GM19328 (cell line): ENCODE data around the gene CA5A.
"Not testable (repeated sequence)": the region's sequence is repeated elsewhere in the genome, so short reads cannot be mapped to it uniquely, and the experiment has no call there.

Source experiments
- ATAC-seq: cut with Tn5 transposase; IDR thresholded peaks from one replicate; pipeline ENCODE4 v1.9.1; 2021; ENCODE audit warnings: mild to moderate bottlenecking, moderate library complexity; ENCODE audit not compliant: unreplicated experiment

Gene CA5A

DNA sequence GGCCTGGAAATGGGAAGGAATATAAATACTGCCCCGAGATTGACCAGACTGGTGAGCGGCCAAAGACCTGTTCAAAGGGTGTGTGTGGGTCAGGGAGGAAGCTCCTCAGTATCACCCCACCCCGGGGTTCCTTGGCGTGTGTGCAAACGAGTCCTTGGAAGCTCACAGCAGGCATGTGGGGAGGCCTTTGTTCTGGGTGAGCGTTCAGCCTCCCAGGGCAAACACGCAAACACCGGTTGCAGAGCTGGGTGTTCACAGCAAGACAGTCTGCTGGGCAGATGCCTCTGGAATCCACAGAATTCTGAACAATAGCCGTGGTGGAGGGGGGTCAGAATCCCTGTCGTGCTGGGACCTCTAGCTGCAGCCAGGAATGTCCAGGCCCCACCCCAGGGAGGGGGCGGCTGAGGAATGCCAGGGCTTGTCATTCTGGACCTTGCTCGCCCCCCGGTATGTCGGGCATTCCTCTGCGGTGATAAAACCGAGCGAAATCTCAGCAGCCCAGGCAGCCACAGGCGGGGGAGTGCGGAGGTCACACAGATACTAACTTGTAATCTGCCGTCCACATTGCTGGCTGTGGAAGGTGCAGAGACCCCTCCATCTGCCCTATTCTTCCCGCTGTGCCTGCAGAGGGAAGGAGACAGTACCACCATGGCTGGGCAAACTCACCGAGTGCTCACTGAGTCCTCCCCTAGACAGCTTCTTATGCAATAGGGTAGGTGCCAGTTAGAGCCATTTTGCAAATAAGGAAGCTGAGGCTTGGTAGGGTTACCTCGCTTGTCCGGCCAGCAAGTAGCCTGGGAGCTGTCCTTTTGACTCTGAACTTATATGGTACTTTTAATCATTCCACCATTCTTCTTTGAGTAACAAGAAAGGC lies 65.7 kb downstream of the CA5A start:
- ATAC-seq = not testable (repeated sequence)

DNA sequence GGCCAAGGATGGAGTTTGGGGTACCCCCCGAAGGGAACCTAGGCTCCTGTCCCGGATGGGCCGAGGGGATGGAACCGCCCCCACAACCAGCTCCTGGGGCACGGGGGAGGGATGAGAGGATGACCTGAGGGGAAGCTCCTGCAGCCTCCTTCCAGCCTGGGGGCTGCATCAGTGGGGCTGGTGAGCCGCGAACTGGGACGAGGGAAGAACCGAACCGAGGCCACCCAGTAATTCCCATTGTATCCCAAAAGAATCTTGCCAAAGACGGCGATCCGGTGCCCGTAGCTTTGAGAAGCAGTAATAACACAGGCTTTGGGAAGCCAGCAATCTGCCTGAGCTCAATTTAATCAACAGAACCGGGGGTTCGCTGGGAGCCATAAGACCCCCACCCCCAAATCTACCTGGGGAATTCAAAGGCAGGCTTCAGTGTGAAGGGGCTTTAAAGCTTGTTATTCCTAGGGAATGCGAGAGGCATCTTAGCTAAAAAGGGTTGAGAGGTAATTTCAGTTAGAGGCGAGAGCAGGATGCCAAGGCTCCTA lies 66.4 kb downstream of the CA5A start:
- not testable (repeated sequence) for ATAC-seq

DNA sequence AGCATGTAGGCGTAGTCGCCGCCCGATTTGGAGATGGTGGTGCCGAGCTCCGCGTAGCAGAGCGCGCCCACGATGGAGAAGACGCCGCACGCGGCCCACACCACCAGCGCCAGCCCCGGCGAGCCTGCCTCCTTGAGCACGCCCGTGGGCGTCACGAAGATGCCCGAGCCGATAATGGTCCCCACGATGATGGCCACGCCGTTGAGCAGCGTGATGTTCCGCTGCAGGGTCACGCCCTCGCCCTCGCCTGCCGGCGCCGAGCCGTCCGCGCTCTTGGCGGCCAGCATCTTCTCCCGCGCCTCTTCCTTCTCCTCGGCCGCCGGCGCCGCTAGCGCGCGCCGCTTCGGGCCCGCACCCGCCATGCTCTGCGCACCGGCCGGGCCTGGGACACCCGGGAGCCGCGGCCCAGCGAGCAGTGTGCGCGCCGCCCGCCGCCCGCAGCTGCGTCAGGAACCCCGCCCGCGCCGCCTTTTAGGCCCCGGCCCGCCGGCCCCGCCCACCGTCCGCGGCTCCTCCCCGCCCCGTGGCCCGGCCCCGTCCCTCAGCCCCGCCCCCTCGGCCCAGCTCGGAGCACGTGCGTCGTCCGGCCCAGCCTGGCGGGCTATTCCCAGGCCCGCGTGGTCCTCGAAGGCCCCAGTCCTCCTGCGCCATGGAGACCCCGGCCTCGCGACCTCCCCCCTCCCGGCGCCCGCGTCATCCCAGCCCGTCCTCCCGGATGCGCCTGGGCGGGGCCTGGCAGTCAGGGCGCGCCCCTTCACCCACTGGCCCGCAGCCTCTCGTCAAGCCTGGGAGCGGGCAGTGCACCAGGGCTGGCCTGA lies 67.1 kb downstream of the CA5A start, which contains the start of gene SLC7A5:
SLC7A5 (minus strand) TSS at position 447 of the 818 bp plus-strand sequence; CDS start at position 362, 85 bp downstream.
- peak; percentile 58 for ATAC-seq

DNA sequence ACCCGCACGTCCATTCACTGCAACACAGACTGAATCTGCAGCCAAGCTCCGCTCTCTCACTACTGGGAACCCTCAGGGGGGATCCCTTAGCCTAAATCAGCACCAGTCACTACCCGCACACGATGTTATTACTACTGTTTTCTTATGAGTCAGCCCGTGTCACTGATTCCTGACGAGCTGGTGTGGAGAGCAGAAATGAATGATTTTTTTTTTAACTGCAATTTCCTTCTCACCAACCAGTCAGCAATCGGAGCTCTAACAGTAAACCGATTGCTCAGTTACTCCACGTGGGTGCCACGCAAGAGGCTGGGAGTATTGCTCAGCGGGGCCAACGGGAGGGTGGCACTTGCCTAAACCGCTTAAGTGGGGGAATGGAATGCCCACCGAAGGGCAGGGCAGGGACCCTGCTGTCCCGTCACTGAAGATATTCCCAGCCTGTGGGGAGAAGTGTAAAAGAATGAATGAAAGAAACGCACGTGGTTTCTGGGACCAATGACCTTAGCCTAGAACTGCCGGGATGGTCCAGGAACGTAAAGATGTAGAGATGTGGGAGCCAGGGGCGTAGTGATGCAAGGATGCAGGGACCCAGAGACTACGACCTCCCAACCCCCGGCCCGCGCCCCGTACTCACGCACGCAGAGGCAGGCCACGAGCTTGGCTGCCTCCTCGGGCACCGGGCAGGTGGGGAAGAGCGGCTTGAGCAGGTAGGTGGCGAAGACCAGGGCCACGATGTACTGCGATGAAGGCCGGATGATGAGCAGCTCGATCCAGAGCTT lies 67.9 kb downstream of the CA5A start:
- not testable (repeated sequence) for ATAC-seq

DNA sequence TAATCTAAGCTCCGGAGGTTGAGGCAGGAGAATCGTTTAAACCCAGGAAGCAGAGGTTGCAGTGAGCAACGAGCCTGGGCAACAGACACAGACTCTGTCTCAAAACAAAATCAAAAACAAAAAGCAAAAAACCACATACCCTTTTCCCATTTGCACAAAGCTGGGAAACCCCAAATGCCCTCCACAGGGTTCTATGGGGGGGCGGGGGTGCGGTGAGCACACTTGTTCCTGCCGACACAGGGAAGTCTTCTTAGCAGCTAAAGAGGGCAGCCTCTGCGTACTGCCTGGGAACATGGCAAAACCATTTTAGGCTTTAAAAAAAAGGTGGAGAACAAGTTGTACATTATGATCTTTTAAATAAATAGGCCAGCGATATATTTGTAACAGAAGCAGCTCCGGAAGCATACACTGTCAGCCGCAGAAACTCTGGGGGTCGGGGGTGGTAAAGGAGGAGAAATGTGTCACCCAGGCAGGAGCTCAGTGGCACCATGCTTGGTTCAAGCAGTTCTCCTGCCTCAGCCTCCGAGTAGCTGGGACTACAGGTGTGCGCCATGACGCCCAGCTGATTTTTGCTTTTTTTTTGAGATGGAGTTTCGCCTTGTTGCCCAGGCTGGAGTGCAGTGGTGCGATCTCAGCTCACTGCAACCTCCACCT lies 70.3 kb downstream of the CA5A start:
- not testable (repeated sequence) for ATAC-seq

DNA sequence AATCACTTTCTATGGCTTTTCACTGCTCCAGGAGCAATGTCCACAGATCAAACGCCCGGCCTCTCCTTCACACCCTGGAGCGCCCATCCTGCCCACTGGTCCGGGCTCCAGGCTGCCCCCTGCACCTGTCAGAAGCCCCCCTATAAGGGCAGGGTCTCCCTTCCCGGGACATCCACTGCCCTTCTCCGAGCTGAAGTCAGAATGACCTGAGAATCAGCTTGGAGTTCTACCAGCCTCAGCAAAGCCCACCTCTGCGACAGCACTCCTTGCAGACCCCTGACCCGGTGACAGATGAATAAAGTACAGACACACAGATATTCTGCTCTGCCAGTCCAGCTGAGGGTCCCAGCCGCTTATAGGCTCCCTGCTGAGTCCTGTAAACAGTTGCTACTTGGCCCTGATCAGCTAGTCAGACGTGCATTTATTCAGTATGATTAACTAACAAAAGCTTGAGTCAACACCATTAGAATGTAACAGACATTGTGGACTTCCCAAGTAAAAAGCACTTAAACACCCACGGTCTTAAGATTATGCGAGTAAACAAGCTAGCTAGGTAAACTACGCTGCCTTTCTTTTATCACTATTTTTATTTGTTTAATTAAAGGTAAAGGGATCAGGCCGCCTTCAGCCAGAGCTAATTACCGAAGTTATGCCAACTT lies 71.9 kb downstream of the CA5A start:
- ATAC-seq = no peak

DNA sequence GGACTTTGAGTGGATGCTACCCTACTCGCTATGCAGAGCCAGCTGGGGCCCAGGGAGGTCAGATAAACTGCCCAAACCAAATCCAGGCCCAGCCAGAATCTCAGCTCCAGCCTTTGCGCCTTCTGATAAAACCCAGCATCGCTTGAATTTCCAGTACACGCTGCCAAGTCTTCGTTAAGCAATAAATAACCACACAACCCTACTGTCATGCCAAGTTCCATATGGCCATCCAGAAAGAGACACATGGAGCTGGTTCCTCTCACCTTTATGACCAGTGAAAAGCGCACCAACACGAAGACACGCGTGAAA lies 73.0 kb downstream of the CA5A start:
- not testable (repeated sequence) for ATAC-seq

DNA sequence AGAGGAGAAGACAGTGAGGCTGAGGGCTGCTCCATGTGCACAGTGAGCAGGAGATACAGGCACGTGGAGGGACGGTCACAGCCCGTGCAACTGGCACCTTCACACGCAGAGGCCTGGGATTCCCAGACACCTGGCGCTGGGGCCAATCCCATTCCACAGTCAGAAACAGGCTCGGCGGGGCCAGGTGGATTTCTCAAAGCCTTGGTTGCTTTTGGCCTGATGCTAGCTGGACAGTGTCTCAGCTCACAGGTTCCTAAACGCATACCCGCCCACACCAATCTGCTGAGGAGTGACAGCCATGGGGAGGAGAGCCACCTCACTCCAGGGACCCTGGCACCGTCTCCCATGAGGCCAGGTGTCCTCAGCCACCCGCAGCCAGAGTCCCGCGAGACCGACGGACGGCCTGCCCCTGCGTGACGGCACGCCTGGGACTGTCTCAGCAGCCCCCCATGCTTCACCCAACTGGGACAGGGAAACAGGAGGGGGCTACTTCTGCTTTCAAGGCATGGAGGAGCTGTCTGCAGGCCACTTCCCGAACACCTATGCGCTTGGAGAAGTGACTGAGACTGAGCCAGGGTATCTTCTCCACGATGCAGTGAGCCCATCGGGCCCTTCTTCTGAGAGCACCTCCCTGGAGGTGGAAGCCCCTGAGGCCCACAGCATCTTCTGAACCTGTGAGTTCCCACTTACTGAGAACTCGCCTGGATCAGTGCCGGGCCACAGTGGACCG lies 73.6 kb downstream of the CA5A start:
- ATAC-seq = not testable (repeated sequence)

DNA sequence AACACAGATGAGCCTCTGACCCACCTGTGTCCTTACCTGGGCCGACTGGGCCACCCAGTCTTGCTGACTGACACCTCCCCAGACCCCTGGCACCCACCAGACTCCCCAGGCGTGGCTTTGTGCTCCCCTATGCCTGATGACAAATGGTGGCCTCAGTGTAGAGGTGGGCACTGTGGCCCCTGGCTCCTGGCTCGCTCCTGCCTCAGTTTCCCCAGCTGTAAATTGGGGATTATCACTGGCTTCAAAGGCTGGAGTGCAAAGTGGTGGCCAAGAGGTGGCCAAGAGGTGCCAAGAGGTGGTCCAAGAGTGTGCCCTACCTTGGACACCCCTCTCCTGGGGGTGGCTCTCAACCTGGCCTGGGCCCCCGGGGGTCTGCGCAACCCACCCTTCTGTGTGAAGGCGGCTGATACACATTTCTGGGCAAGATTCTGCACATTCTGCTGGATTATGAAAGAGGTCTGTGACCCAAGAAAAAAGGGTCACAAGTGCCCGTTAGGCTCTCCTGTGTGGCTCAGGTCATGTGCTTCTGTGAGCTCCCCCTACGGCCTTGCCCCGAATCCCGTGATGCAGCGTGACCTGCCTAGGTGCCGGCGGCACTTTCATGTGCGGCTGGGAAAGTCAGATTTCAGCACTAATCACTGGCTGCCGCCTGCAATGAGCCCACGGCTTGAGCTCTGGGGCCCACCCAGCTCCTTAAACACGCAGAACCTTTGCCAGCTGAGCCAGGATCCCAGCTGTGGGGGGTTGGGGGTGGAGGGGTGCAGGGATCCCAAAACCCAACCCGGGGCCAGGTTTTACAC lies 74.8 kb downstream of the CA5A start:
- not testable (repeated sequence) for ATAC-seq

DNA sequence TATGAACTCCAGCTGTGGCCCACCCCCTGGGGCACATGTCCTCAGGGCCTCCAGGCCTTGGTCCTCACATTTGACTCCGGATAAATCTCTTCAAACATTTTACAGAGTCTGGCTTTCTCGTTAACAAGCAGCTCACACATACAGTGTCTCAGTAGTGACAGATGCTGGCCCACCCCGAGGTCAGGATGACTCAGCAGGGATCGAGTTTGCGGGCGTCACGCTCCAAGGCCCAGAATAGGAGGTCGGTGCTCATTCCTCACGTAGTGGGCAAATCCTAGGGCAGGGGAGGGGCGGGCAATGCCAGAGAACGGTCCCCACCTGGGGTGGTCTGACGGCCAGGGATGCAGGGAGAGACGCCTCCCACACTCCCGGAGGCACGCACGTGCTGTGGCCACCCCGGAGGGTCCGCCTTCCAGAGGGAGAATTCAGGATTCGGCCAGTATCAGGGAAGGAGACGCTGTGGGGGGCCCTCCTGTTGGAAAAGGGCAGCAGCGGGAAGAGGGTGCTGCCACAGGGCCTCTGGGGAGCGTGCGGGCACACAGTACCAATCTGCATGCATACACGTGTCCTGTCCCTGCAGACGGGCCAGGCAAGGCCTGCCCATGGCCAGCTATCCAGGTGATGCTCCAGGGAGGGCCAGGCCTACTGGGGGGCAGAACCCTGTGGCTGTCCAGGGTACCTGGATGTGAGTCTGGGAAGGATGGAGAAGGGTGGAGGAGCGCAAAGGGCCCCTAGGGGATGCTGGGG lies 75.6 kb downstream of the CA5A start:
- ATAC-seq = no peak

DNA sequence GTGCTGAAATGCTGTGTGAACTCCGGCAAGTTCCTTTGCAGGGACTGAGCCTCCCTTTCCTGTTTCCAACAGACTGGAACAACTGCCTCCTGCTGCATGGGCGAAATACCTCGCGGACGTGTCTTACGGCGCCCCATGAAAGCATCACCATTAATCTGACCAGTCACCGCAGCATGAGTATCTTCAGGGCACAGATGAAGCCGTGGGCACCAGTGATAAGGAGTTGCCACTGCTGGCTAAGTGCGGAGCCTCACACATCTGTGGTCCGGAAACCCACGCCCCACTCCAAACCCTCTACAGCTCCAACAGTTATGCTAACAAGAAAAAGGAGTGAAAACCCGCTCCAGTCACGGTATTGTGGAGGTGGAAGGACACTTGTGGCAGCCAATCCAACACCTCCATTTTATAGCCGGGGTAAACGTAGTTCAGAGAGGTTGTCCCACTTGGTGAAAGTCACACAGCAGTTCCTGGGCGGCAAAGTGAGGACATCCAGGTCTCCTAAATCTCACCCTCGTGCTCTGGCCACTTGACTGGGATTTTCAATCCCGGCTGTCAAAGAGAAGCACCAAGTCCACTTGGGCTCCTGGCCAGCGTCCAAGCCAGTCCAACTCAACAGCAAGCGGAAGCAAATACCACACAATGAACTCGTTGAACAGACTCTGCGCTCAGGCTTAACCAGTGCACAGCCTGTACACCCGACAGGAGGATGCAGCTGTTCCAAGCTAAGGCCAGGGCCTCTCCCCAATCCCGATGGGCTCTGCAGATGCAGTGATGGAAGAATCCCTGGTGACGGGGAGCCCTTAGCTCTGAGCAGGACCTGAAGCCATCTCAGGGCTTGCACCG lies 78.0 kb downstream of the CA5A start:
- ATAC-seq = not testable (repeated sequence)

DNA sequence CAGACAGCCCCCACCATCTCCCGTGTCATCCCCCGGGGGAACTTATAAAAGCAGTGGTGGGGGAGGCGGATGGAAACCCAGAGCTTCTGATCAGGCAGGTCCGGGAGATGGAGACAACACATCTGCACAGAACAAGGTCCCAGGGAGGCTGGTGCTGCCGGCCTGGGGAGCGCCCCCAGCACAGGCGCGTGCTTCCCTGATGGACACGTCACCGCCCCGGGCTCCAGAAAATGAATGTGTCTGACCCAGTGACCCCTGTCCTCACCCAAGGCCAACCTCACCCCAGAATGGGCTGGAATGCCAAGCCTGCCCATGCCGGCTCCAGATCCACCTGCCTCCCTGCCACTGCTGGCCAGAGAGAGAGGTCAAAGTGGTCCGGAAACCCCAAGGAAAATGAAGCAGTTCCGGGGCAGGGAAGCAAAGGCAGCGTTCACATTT lies 79.5 kb downstream of the CA5A start:
- ATAC-seq = no peak

DNA sequence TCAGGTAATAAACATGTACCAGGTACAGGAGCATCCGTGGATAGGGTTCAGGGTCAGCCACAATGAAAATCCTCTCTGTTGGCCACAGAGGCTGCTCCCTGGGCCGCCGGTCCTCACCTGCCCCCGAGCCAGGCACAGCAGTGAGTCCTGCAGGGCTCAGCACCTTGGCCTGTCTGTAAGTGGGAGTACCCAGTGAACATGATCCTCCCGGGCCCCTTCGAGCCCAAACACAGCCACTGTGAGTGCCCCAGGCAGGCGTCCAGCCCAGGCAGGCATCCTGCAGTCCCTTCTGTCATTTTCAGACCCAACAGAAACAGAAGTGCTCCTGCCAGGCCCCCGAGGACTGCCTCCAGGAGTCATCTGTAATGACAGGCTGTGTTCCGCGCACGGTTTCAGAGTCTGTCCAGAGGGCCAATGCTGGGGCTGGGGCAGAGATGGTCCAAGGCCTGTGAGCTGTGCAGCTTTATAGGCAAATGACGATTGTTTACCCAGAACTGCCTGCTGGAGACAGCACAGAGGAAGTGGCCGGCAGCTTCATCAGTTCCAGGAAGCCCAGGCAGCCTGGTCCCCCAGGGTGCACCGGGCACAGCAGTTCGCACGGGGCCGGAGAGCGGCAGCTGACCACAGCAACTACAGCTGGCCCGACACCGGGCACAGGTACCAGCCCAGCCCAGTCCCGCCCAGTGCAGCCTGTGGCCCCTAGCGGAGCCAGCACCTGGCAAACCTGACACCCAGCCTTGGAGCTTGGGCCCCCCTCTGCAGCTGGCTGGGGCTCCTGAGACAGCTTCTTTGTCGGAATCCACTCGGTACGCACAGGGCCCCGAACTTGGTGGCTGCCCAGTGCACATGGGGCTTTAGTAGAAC lies 80.2 kb downstream of the CA5A start:
- no peak for ATAC-seq

DNA sequence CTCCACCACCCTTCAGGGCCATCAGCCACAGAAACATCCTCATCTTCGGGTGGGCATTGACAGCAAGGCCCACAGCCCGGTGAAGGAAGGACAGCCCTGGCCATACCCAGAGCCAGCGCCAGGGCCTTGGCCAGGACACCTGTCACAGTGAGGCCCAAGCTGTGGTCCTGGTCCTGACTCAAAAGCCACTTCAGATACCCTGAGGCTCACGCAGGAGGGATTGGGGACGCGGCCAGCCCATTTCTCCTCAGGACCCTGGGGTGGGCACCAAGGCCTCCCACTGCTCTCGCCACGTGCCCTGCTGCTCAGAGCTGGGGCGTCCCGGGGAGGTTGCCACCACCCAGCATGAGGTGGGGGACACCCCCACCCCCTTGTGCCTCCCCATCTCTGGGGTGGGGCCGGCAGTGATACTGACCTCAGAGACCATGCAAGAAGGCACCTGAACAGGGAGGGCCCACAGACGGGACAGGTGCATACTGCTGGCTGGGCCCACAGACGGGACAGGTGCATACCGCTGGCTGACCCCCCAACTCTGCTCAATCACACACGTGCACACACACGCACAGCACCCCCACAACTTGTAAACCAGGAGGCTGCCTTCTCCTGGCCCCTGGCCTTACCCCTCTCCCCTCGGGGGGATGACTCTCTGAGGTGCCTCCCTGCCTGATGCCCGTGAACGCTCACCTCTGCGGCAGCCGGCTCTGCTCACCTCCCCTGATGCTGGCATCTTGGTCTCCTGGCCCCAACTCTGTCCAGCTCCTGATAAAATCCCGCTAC lies 81.2 kb downstream of the CA5A start:
- ATAC-seq = no peak
